NOMO-1 (cell line): ENCODE measurements around the gene RNF208.
"Not testable (repeated sequence)": the region's sequence is repeated elsewhere in the genome, so short reads cannot be mapped to it uniquely, and the experiment has no call there.

Experiments
- DNase-seq, 2 experiments: peaks; one replicate each; lab custom pipeline; 2025; ENCODE audit not compliant: unreplicated experiment in 2 of 2; lab: John Stamatoyannopoulos, UW

Gene RNF208

GRCh38 chr9:137222190-137223077, at the start of gene RNF208:
Gene RNF208, minus strand, starts transcription at chr9:137222240. Its CDS starts 1,028 bp downstream, at chr9:137221212.
- DNase-seq = no peak

DNA sequence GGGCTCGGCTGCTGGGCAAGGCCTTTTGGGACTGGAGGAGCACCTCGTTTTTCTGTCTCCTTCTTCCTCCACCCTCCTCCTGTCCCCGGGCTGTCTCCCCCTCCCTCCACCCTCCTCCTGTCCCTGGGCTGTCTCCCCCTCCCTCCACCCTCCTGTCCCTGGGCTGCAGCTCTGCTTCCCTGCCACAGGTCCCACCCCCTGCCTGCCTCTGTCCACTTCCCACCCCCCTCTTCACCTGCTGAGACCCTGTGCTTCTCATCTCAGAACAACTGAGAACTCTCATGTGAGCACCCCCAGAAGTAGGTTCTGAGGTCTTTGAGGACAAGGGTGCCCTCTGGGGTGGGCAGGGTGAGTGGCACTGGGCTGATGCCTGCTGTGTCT, 49.6 kb upstream of the RNF208 start:
- no peak for DNase-seq

- DNase-seq = no peak
Observed at GRCh38 chr9:137270929-137271695, 49.1 kb upstream of the RNF208 start.

DNA sequence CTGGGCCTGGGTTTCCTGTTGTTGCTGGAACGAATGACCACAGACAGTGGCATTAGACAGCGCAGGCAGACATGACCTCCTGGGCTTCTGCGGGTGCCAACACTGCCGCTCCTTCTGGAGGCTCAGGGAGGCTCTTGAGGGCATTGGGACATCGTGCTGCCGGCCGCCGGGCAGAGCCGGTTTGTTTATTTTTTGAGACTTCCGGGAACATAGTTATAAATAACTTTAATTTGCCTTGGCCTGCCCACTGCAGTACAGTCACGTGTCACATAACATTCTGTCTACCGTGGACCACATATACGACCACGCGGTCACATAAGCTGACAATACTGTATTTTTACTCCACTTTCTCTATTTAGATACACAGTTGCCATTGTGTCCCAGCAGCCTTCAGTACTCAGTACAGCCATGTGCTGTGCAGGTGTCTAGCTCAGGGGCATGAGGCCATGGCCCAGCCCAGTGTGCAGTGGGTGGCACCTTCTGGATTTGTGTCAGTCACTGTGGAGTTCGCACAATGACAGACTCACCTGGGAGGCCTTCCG, 47.3 kb upstream of the RNF208 start:
- DNase-seq = peak; percentile 83 to 90

DNA sequence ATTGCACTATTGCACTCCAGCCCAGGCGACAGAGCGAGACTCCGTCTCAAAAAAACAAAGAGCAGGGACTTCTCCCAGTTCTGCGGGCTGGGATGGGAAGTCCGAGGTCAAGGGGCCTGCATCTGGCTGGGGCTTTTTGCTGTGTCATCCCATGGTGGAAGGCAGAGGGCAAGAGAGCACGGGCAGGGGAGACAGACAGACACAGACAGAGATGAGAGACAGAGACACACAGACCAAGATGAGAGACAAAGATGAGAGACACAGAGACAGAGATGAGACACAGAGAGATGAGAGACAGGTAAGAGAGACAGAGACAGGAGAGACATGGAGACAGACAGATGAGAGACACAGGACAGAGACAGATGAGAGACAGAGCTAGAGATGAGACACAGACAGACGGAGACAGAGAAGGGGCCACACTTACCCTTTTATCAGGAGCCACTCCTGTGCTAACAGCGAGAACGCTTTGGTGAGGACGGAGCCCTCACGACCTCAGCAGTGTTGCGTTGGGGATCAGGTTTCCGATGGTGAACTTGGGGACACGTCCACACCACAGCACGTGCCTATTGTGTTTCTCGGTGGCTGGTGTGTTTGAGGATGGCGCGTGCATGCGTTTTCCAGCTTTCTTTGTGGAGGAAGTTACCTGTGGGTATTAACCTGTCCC, 46.6 kb upstream of the RNF208 start:
- DNase-seq = no peak

DNA sequence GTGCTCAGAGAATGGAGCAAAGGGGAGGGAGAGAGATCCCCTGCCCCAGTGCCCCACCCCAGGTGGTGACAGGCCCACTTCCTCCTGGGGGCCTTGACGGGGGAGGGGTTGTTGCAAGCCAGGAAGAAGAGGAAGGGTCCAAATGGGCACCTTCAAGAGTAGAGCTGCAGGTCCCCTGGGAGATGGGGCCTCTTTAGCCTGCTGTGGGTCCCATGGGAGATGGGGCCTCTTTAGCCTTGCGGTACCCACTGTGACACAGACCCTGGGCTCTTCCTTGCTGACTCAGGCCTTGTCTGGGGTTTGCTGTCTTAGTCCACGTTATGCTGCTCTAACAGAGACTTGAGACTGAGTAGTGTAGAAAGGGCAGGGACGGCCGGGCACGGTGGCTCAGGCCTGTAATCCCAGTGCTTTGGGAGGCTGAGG, 45.9 kb upstream of the RNF208 start:
- no peak for DNase-seq

DNA sequence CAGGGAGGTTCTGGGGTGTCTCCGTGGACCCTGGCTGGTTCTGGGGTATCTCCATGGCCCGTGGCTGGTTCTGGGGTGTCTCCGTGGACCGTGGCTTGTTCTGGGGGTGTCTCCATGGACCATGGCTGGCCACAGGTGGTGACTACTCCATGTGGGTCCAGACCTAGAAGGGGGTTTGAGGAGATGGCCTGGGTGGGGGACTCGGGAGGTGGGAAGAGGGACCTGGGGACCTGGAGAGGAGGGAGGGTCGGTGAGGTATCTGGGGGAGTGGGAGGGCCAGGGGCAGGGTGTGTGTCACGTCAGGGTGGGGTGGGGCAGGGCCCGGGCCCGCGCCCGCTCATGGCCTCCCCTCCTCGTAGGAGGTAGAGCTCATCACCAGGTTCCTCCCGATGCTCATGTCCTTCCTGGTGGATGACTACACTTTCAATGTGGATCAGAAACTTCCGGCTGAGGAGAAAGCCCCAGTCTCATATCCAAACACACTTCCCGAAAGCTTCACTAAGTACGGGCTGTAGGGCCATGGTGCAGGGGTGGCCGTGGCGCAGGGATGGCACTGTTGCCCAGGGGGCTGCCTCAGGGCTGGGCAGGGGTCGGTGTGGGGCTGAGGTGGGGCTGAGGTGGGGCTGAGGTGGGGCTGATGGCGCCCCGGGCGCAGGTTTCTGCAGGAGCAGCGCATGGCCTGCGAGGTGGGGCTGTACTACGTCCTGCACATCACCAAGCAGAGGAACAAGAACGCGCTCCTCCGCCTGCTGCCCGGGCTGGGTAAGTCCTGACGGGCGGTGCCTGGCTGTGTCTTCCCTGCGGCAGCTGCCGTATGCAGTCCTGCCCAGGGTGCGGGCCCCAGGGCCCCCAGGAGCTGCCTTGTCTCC, 44.8 kb upstream of the RNF208 start:
- DNase-seq = no peak

- DNase-seq = no peak
Observed at GRCh38 chr9:137266162-137266527, 44.1 kb upstream of the RNF208 start.

GRCh38 chr9:137265496-137266161, 43.6 kb upstream of the RNF208 start:
- no peak for DNase-seq

DNA sequence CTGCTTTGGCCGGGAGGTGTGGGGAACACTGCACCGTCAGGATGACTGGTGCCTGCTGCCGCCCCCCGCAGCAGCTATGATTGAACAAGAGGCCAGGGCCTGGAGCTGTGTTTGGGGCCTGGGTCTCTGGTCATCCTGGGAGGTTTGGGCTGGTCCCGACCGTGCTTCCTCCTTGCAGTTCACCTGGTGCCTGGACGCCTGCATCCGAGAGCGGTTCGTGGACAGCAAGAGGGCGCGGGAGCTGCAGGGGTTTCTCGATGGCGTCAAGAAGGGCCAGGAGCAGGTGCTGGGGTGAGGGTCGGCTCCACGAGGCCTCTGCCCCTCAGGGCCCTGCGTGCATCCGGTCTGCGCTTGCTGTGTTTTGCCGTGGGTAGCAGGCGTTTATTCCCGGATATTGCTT, 42.0 kb upstream of the RNF208 start:
- DNase-seq = no peak

- DNase-seq = no peak
Observed at GRCh38 chr9:137263506-137263905, 41.5 kb upstream of the RNF208 start.

DNA sequence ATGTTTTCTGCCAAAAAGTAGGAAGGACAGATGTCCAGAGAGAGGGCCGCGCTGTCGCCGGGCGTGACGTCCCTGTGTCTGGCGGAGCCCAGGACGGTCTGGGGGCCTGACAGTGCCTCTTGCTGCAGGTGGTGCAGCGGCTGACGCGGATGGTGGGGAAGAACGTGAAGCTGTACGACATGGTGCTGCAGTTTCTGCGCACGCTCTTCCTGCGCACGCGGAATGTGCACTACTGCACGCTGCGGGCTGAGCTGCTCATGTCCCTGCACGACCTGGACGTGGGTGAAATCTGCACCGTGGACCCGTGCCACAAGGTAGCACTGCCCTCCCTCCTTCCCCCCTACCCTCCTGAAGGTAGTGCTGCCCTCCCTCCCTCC, 40.9 kb upstream of the RNF208 start:
- DNase-seq = no peak

- not testable (repeated sequence) for DNase-seq
Observed at GRCh38 chr9:137262173-137262908, 40.3 kb upstream of the RNF208 start.

GRCh38 chr9:137256856-137257255, 34.8 kb upstream of the RNF208 start:
- no peak for DNase-seq

- DNase-seq = no peak
Observed at GRCh38 chr9:137256362-137256761, 34.3 kb upstream of the RNF208 start.

DNA sequence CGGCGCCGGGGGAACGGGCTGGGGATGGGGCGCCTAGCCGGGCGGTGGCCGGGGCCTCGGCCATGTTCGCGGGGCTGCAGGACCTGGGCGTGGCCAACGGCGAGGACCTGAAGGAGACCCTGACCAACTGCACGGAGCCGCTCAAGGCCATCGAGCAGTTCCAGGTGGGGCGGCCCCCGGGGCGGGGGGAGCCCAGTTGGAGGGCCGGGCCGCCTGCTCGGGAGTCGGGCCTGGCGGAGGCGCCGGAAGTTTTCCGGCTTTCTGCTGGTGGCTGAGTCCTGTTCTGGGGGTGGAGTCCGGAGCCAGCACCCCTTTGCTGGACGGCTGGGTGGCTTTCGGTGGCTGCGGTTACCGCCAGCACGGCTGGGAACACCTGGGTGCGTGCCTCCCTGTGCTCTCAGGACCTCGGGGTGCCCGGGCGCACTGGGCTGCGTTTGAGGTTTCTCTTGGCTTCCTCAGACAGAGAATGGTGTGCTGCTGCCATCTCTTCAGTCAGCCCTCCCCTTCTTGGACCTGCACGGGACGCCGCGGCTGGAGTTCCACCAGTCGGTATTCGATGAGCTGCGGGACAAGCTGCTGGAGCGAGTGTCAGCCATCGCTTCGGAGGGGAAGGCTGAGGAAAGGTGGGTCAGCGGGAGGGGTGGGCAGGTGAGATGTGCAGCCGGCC, 33.5 kb upstream of the RNF208 start:
- no peak for DNase-seq

- peak; percentile 79 to 98 for DNase-seq
Observed at GRCh38 chr9:137254624-137255447, 32.8 kb upstream of the RNF208 start, which contains the start of gene NELFB. Gene NELFB, plus strand, starts transcription at chr9:137255327.
